ENCODE results near the gene DNAH11. TPM values are rescaled to one million over a fixed set of nuclear protein-coding genes. Genes with fewer than 3 reads are reported as not detected.

The DNAH11 gene
- total and polyA plus RNA-seq, 2 of the 13 experiments (the other 11 are each of a cell fraction or from before 2014, with no cell fraction given): not detected

DNA sequence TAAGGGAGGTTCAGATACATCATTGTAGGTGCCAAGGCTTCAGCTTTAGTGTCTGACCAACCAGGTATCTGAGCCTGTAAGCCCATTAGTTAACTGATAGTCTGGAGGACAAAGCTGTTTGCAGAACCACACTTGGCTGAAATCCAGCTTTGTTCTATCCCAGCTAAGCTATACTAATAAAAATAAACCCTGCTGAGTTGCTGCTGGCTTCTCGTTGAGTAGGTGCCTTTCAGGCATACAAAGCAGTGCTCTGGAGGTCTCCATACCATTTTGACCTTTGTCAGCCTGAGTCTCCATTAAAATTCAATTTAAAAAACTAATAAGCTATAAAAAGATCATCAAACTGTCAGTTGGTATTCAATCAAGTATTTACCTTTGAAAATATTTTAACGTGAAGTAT is 380.8 kb downstream of the DNAH11 start:
- Histone ChIP-seq H3K36me3 (replicated peaks in 1 of 2; ENCODE audit: control insufficient read depth in 1 of 2, insufficient read depth in 2 of 2, low read length in 2 of 2) (no peaks in the 10 kb centered on the region), H3K4me1 (ENCODE audit: insufficient read depth, low read length) (no peaks in the 10 kb centered on the region), H3K4me2 (ENCODE audit: low read depth, low read length) (no peak overlapping the region), H3K9ac (ENCODE audit: insufficient read depth, low read depth, low read length) (no peak overlapping the region), H3K79me2 (ENCODE audit: insufficient read depth, low read length) (no peaks in the 10 kb centered on the region), H3K9me3 (ENCODE audit: low read length) (no peaks in the 10 kb centered on the region), H3K4me3 (replicated peaks in 1 of 3; ENCODE audit: insufficient read depth in 1 of 3, low read depth in 2 of 3, low read length in 3 of 3) (no peak overlapping the region), H3K27ac (ENCODE audit: extremely low read length, insufficient read depth, low read length) (no peak overlapping the region), H3K27me3 (ENCODE audit: control insufficient read depth in 1 of 2, insufficient read depth in 2 of 2, low read length in 2 of 2) (no peaks in the 10 kb centered on the region; a peak in 1 of 5 replicates), H4K20me1 (ENCODE audit: insufficient read depth, low read length) (no peaks in the 10 kb centered on the region), H2AFZ (ENCODE audit: low read length) (no peak overlapping the region)
- in situ Hi-C loops (cut with HindIII; ENCODE audit: extremely low pct_ligation_motif_present, low pct_unique_long_range_greater_than_20kb): no loop called here
- 10% methylated on average over 2 of the region's 2 CpGs for WGBS (ENCODE audit: low lambda C conversion rate)
- POLR2A ChIA-PET: no interaction called here
- CTCF ChIA-PET (ENCODE audit: low intra/inter-chr PET ratio, low total read pairs): no interaction called here
- intact Hi-C loops (cut with micrococcal nuclease; ENCODE audit: unreplicated experiment): no loop called here
- BruUV-seq (replicated peaks): no TSS peak
- DNase-seq (ENCODE audit: low spot score) (no peak), FAIRE-seq (no peak), ATAC-seq (no peak)
- TF ChIP-seq ZNF816 (CRISPR knock-in tag; IDR thresholded peaks at IDR 0.05; ENCODE audit: borderline replicate concordance): no peak
- TF ChIP-seq PHF8 (CRISPR knock-in tag; IDR thresholded peaks at IDR 0.05): no peak
- TF ChIP-seq TOPORS (CRISPR knock-in tag; IDR thresholded peaks at IDR 0.05): no peak
- no peak for TF ChIP-seq ZSCAN31 (CRISPR knock-in tag; IDR thresholded peaks at IDR 0.05; ENCODE audit: low read depth)
- TF ChIP-seq TEAD2 (CRISPR knock-in tag; IDR thresholded peaks at IDR 0.05): no peak
- no peak for TF ChIP-seq ZKSCAN1 (IDR thresholded peaks at IDR 0.05; ENCODE audit: low read length)
- TF ChIP-seq, protein P1, sequence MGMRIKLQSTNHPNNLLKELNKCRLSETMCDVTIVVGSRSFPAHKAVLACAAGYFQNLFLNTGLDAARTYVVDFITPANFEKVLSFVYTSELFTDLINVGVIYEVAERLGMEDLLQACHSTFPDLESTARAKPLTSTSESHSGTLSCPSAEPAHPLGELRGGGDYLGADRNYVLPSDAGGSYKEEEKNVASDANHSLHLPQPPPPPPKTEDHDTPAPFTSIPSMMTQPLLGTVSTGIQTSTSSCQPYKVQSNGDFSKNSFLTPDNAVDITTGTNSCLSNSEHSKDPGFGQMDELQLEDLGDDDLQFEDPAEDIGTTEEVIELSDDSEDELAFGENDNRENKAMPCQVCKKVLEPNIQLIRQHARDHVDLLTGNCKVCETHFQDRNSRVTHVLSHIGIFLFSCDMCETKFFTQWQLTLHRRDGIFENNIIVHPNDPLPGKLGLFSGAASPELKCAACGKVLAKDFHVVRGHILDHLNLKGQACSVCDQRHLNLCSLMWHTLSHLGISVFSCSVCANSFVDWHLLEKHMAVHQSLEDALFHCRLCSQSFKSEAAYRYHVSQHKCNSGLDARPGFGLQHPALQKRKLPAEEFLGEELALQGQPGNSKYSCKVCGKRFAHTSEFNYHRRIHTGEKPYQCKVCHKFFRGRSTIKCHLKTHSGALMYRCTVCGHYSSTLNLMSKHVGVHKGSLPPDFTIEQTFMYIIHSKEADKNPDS (CRISPR knock-in tag; IDR thresholded peaks at IDR 0.05): no peak
- TF ChIP-seq NCOA5 (CRISPR knock-in tag; IDR thresholded peaks at IDR 0.05): no peak
- TF ChIP-seq HNRNPLL (IDR thresholded peaks at IDR 0.05; ENCODE audit: low read depth, low read length, poor library complexity, severe bottlenecking): no peak
- no peak for TF ChIP-seq RAD21 (CRISPR knock-in tag; IDR thresholded peaks at IDR 0.05)
- no peak for TF ChIP-seq ZNF746 (CRISPR knock-in tag; IDR thresholded peaks at IDR 0.05)
- no peak for TF ChIP-seq TCF7L2 (IDR thresholded peaks at IDR 0.05; ENCODE audit: low read depth, low read length)
- no peak for TF ChIP-seq ZNF274 (CRISPR knock-in tag; IDR thresholded peaks at IDR 0.05)
- no peak for TF ChIP-seq MEIS2 (CRISPR knock-in tag; IDR thresholded peaks at IDR 0.05)
- TF ChIP-seq, protein P2, sequence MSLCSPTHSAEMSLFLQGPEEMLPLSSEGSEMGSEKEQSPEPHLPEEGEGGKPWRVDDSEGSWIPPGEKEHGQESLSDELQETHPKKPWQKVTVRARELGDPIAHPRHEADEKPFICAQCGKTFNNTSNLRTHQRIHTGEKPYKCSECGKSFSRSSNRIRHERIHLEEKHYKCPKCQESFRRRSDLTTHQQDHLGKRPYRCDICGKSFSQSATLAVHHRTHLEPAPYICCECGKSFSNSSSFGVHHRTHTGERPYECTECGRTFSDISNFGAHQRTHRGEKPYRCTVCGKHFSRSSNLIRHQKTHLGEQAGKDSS (CRISPR knock-in tag; IDR thresholded peaks at IDR 0.05; ENCODE audit: borderline replicate concordance, low read depth): no peak
- TF ChIP-seq ATF7 (IDR thresholded peaks at IDR 0.05): no peak
- TF ChIP-seq ATF7 (CRISPR knock-in tag; IDR thresholded peaks at IDR 0.05): no peak
- TF ChIP-seq NFYC (CRISPR knock-in tag; IDR thresholded peaks at IDR 0.05): no peak

Measured in HepG2 (cell line).